ENCODE measurements around the gene MAFG.

The MAFG gene

GRCh38 chr17:81927653-81928543 is at the start of gene MAFG:
Gene MAFG, minus strand, starts transcription at chr17:81927735. Its CDS starts 4,550 bp downstream, at chr17:81923185.
- peak; percentile 92 for DNase-seq

- DNase-seq, result peak; percentile 24
Measured at GRCh38 chr17:81976332-81977210, 49.0 kb upstream of the MAFG start.

- DNase-seq, result no peak
Measured at GRCh38 chr17:81973432-81973831, 45.9 kb upstream of the MAFG start.

- no peak for DNase-seq
Measured at GRCh38 chr17:81968850-81969812, 41.6 kb upstream of the MAFG start.

- DNase-seq, result no peak
Measured at GRCh38 chr17:81968396-81968745, 40.8 kb upstream of the MAFG start.

- DNase-seq, result peak; percentile 75
Measured at GRCh38 chr17:81967533-81968395, 40.2 kb upstream of the MAFG start.

- no peak for DNase-seq
Measured at GRCh38 chr17:81967244-81967532, 39.7 kb upstream of the MAFG start.

- no peak for DNase-seq
Measured at GRCh38 chr17:81966343-81967243, 39.1 kb upstream of the MAFG start.

- no peak for DNase-seq
Measured at GRCh38 chr17:81964081-81964849, 36.7 kb upstream of the MAFG start.

- DNase-seq, result no peak
Measured at GRCh38 chr17:81962499-81963441, 35.2 kb upstream of the MAFG start.

- no peak for DNase-seq
Measured at GRCh38 chr17:81961521-81962498, 34.3 kb upstream of the MAFG start.

GRCh38 chr17:81961087-81961511 is 33.6 kb upstream of the MAFG start, which contains the start of gene NOTUM:
Gene NOTUM, minus strand, starts transcription at chr17:81961187. Its CDS starts 278 bp downstream, at chr17:81960909.
- DNase-seq, result no peak

GRCh38 chr17:81960130-81960958 is 32.8 kb upstream of the MAFG start:
- peak; percentile 1 for DNase-seq

GRCh38 chr17:81959362-81960129 is 32.0 kb upstream of the MAFG start:
- DNase-seq, result peak; percentile 7

- no peak for DNase-seq
Measured at GRCh38 chr17:81958633-81959342, 31.3 kb upstream of the MAFG start.
